ENCODE measurements around the gene FANCI.

Gene FANCI

GRCh38 chr15:89243691-89244573 lies at the start of gene FANCI:
Gene FANCI, plus strand, starts transcription at chr15:89243979. Its CDS starts 3,669 bp downstream, at chr15:89247648.
- DNase-seq (ENCODE audit: low read depth in 4 of 4, low spot score in 1 of 4) = peak; percentile 95 to 97 (median 96)

- DNase-seq (ENCODE audit: low read depth in 4 of 4, low spot score in 1 of 4) = no peak
These were observed 49.2 kb upstream of the FANCI start for GRCh38 chr15:89194608-89195007.

- DNase-seq (ENCODE audit: low read depth in 4 of 4, low spot score in 1 of 4) = no peak
These were observed 47.9 kb upstream of the FANCI start for GRCh38 chr15:89195836-89196235.

GRCh38 chr15:89196241-89196640 lies 47.5 kb upstream of the FANCI start:
- DNase-seq (ENCODE audit: low read depth in 4 of 4, low spot score in 1 of 4) = no peak

- DNase-seq (ENCODE audit: low read depth in 4 of 4, low spot score in 1 of 4) = peak in 1 of 4 experiments; percentile 26
These were observed 46.8 kb upstream of the FANCI start for GRCh38 chr15:89196994-89197393.

GRCh38 chr15:89197503-89197971 lies 46.2 kb upstream of the FANCI start:
- no peak for DNase-seq (ENCODE audit: low read depth in 4 of 4, low spot score in 1 of 4)

- DNase-seq (ENCODE audit: low read depth in 4 of 4, low spot score in 1 of 4) = no peak
These were observed 45.6 kb upstream of the FANCI start for GRCh38 chr15:89198196-89198595.

- DNase-seq (ENCODE audit: low read depth in 4 of 4, low spot score in 1 of 4) = no peak
These were observed 44.8 kb upstream of the FANCI start for GRCh38 chr15:89198934-89199333.

GRCh38 chr15:89199746-89200145 lies 44.0 kb upstream of the FANCI start:
- DNase-seq (ENCODE audit: low read depth in 4 of 4, low spot score in 1 of 4) = no peak

- DNase-seq (ENCODE audit: low read depth in 4 of 4, low spot score in 1 of 4) = no peak
These were observed 43.6 kb upstream of the FANCI start for GRCh38 chr15:89200182-89200581.

- no peak for DNase-seq (ENCODE audit: low read depth in 4 of 4, low spot score in 1 of 4)
These were observed 42.2 kb upstream of the FANCI start for GRCh38 chr15:89201465-89202005.

- DNase-seq (ENCODE audit: low read depth in 4 of 4, low spot score in 1 of 4) = no peak
These were observed 40.0 kb upstream of the FANCI start for GRCh38 chr15:89203705-89204273.

GRCh38 chr15:89205991-89206585 lies 37.7 kb upstream of the FANCI start:
- no peak for DNase-seq (ENCODE audit: low read depth in 4 of 4, low spot score in 1 of 4)

GRCh38 chr15:89206908-89207331 lies 36.9 kb upstream of the FANCI start:
- peak; percentile 47 to 66 (median 60) for DNase-seq (ENCODE audit: low read depth in 4 of 4, low spot score in 1 of 4)

GRCh38 chr15:89208256-89208655 lies 35.5 kb upstream of the FANCI start:
- DNase-seq (ENCODE audit: low read depth in 4 of 4, low spot score in 1 of 4) = no peak

GRCh38 chr15:89209057-89209456 lies 34.7 kb upstream of the FANCI start:
- DNase-seq (ENCODE audit: low read depth in 4 of 4, low spot score in 1 of 4) = no peak

GRCh38 chr15:89211678-89212170 lies 32.1 kb upstream of the FANCI start:
- DNase-seq (ENCODE audit: low read depth in 4 of 4, low spot score in 1 of 4) = no peak

- no peak for DNase-seq (ENCODE audit: low read depth in 4 of 4, low spot score in 1 of 4)
These were observed 28.2 kb upstream of the FANCI start for GRCh38 chr15:89215627-89216026.

- no peak for DNase-seq (ENCODE audit: low read depth in 4 of 4, low spot score in 1 of 4)
These were observed 26.7 kb upstream of the FANCI start for GRCh38 chr15:89217031-89217430.

GRCh38 chr15:89217686-89218376 lies 25.9 kb upstream of the FANCI start:
- no peak for DNase-seq (ENCODE audit: low read depth in 4 of 4, low spot score in 1 of 4)

GRCh38 chr15:89218531-89218930 lies 25.2 kb upstream of the FANCI start:
- DNase-seq (ENCODE audit: low read depth in 4 of 4, low spot score in 1 of 4) = no peak
